Thyroid gland (tissue), 4 donors: ENCODE data around the gene KLRC3.

Source experiments
- CTCF ChIP-seq, 6 experiments: fragments of 200-600 bp in 3 of 6; fragments of 450-650 bp in 3 of 6; sonication (generic) in 3 of 6; IDR thresholded peaks; one replicate each; pipeline ENCODE4 v1.5.1; 2016 to 2019; ENCODE audit warnings: antibody characterized with exemption in 6 of 6, mild to moderate bottlenecking in 2 of 6, inconsistent platforms in 1 of 6, moderate library complexity in 1 of 6
- POLR2A ChIP-seq, 2 donors: fragments of 450-650 bp; IDR thresholded peaks; one replicate each; pipeline ENCODE4 v1.6.1; 2017; ENCODE audit warnings: antibody characterized with exemption in 2 of 2, mild to moderate bottlenecking in 2 of 2, moderate library complexity in 1 of 2

GRCh38 chr12:10389904-10390303, 30.5 kb downstream of the KLRC3 start, which contains the start of gene KLRK1:
- TF ChIP-seq CTCF (IDR thresholded peaks at IDR 0.05) = no peak
- TF ChIP-seq POLR2A (IDR thresholded peaks at IDR 0.05) = no peak
